KBM-7 (cell line): ENCODE measurements around the gene CCDC47.

ENCODE experiments used
- DNase-seq: peaks from one replicate; pipeline ENCODE4 v3.0.0-alpha.2; 2015
- in situ Hi-C: fragments of 300-500 bp; cut with MboI; formaldehyde crosslinking; loops from 2 replicates; pipeline ENCODE4 v1.14.3; 2020; ENCODE audit warnings: low sequenced_read_pairs, low pct_unique_long_range_greater_than_20kb, mixed read lengths

Gene CCDC47

GRCh38 chr17:63701868-63702720 is 71.3 kb downstream of the CCDC47 start:
- in situ Hi-C loops: no loop called here
- DNase-seq: peak; percentile 67

GRCh38 chr17:63701456-63701820 is 72.0 kb downstream of the CCDC47 start:
- in situ Hi-C loops: no loop called here
- no peak for DNase-seq

- in situ Hi-C loops: no loop called here
- no peak for DNase-seq
Observed at GRCh38 chr17:63700528-63701455, 72.6 kb downstream of the CCDC47 start.

- DNase-seq: peak; percentile 46
- in situ Hi-C loops: no loop called here
Observed at GRCh38 chr17:63699638-63700527, 73.5 kb downstream of the CCDC47 start, which contains the start of gene LIMD2. LIMD2 (minus strand) TSS chr17:63700125; CDS start chr17:63699298, 827 bp downstream.

GRCh38 chr17:63698886-63699637 is 74.3 kb downstream of the CCDC47 start:
- in situ Hi-C loops: no loop called here
- DNase-seq: peak; percentile 92

- in situ Hi-C loops: no loop called here
- no peak for DNase-seq
Observed at GRCh38 chr17:63698381-63698885, 75.0 kb downstream of the CCDC47 start.

GRCh38 chr17:63697341-63698286 is 75.8 kb downstream of the CCDC47 start:
- in situ Hi-C loops: no loop called here

GRCh38 chr17:63696381-63696961 is 76.9 kb downstream of the CCDC47 start:
- in situ Hi-C loops: no loop called here
- peak; percentile 71 for DNase-seq

More at GRCh38 chr17:63697341-63698286, 75.8 kb downstream of the CCDC47 start:
- DNase-seq: peak; percentile 96

GRCh38 chr17:63695889-63696288 is 77.5 kb downstream of the CCDC47 start:
- no peak for DNase-seq
- in situ Hi-C loops: no loop called here
